ENCODE data around the gene WDR86.

DNA sequence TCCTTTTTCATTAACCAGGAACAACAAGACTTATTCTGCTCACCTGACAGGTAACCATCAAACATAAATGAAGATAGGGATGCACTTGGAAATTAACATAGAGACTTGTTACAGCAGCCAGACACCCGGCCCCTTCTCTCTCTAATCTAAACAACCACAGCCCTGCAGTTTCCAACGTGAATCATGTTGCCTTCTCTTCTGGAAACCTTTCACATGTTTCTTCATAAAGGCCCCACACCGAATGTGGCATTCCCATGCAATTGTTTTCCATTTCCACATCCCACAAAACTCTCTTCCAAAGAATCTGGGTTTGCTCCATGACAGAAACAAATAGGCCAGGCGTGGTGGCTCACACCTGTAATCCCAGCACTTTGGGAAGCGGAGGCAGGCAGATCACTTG is 15.0 kb upstream of the WDR86 start:
- TF ChIP-seq, protein P1, sequence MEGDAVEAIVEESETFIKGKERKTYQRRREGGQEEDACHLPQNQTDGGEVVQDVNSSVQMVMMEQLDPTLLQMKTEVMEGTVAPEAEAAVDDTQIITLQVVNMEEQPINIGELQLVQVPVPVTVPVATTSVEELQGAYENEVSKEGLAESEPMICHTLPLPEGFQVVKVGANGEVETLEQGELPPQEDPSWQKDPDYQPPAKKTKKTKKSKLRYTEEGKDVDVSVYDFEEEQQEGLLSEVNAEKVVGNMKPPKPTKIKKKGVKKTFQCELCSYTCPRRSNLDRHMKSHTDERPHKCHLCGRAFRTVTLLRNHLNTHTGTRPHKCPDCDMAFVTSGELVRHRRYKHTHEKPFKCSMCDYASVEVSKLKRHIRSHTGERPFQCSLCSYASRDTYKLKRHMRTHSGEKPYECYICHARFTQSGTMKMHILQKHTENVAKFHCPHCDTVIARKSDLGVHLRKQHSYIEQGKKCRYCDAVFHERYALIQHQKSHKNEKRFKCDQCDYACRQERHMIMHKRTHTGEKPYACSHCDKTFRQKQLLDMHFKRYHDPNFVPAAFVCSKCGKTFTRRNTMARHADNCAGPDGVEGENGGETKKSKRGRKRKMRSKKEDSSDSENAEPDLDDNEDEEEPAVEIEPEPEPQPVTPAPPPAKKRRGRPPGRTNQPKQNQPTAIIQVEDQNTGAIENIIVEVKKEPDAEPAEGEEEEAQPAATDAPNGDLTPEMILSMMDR (conservative IDR thresholded peaks at IDR 0.05; ENCODE audit: low read length), result no peak
- no peak for TF ChIP-seq EZH2phosphoT487 (IDR thresholded peaks at IDR 0.05; ENCODE audit: borderline replicate concordance)
